ENCODE data around the gene LSR. TPM values are rescaled to one million over a fixed set of nuclear protein-coding genes. Genes with fewer than 3 reads are reported as not detected.

LSR gene
- polyA plus RNA-seq, 1 donor from 2014 or later: not detected

- Histone ChIP-seq H3K4me2 (ENCODE audit: low read length) (no peak overlapping the region), H3K79me2 (replicated peaks; ENCODE audit: insufficient read depth, low read length) (no peaks in the 10 kb centered on the region), H2AFZ (ENCODE audit: low read depth, low read length) (no peak overlapping the region), H3K4me3 (ENCODE audit: low read length) (no peak overlapping the region), H3F3A (ENCODE audit: insufficient read depth, low read length, poor library complexity, severe bottlenecking) (no peaks in the 10 kb centered on the region), H3K27ac (ENCODE audit: low read length) (no peak overlapping the region), H4K20me1 (ENCODE audit: insufficient read depth) (no peaks in the 10 kb centered on the region), H3K9me3 (ENCODE audit: low read length) (no peaks in the 10 kb centered on the region), H3K9me2 (ENCODE audit: insufficient read depth, low read length) (no peaks in the 10 kb centered on the region), H3K27me3 (ENCODE audit: insufficient read depth, low read depth, low read length) (no peaks in the 10 kb centered on the region), H3K9ac (ENCODE audit: low read length) (no peak overlapping the region), H3K36me3 (ENCODE audit: insufficient read depth, low read length) (no peaks in the 10 kb centered on the region)
- TF ChIP-seq MXI1 (conservative IDR thresholded peaks at IDR 0.05; ENCODE audit: poor library complexity, severe bottlenecking) (no peak), TAF1 (IDR thresholded peaks at IDR 0.05; ENCODE audit: low read depth) (no peak), EP300 (conservative IDR thresholded peaks at IDR 0.05; ENCODE audit: poor library complexity, severe bottlenecking) (no peak), SMC3 (conservative IDR thresholded peaks at IDR 0.05; ENCODE audit: poor library complexity) (no peak), EZH2 (IDR thresholded peaks at IDR 0.05; ENCODE audit: borderline replicate concordance, insufficient read depth, low read length, poor library complexity, severe bottlenecking) (no peak), RAD21 (conservative IDR thresholded peaks at IDR 0.05) (no peak)
These were observed 34.9 kb upstream of the LSR start for GRCh38 chr19:35213663-35214632.

GRCh38 chr19:35214766-35215422 lies 33.9 kb upstream of the LSR start:
- H3K9me2 ChIP-seq (ENCODE audit: insufficient read depth, low read length): no peaks in the 10 kb centered on the region
- no peak overlapping the region for H3K4me2 ChIP-seq (ENCODE audit: low read length)
- no peaks in the 10 kb centered on the region for H3K27me3 ChIP-seq (ENCODE audit: insufficient read depth, low read depth, low read length)
- H3K79me2 ChIP-seq (replicated peaks; ENCODE audit: insufficient read depth, low read length): no peaks in the 10 kb centered on the region
- no peak overlapping the region for H2AFZ ChIP-seq (ENCODE audit: low read depth, low read length)
- H3K36me3 ChIP-seq (ENCODE audit: insufficient read depth, low read length): no peaks in the 10 kb centered on the region
- H3K4me3 ChIP-seq (ENCODE audit: low read length): no peak overlapping the region
- no peaks in the 10 kb centered on the region for H3F3A ChIP-seq (ENCODE audit: insufficient read depth, low read length, poor library complexity, severe bottlenecking)
- no peaks in the 10 kb centered on the region for H3K9me3 ChIP-seq (ENCODE audit: low read length)
- H3K27ac ChIP-seq (ENCODE audit: low read length): no peak overlapping the region
- H3K9ac ChIP-seq (ENCODE audit: low read length): no peak overlapping the region
- no peaks in the 10 kb centered on the region for H4K20me1 ChIP-seq (ENCODE audit: insufficient read depth)
- no peak for TF ChIP-seq EP300 (conservative IDR thresholded peaks at IDR 0.05; ENCODE audit: poor library complexity, severe bottlenecking)
- no peak for TF ChIP-seq RAD21 (conservative IDR thresholded peaks at IDR 0.05)
- no peak for TF ChIP-seq EZH2 (IDR thresholded peaks at IDR 0.05; ENCODE audit: borderline replicate concordance, insufficient read depth, low read length, poor library complexity, severe bottlenecking)
- no peak for TF ChIP-seq CTCF (IDR thresholded peaks at IDR 0.05; ENCODE audit: poor library complexity, severe bottlenecking)
- TF ChIP-seq TAF1 (IDR thresholded peaks at IDR 0.05; ENCODE audit: low read depth): no peak
- no peak for TF ChIP-seq POLR2AphosphoS5 (IDR thresholded peaks at IDR 0.05)
- no peak for TF ChIP-seq REST (IDR thresholded peaks at IDR 0.05; ENCODE audit: borderline replicate concordance)
- TF ChIP-seq SMC3 (conservative IDR thresholded peaks at IDR 0.05; ENCODE audit: poor library complexity): no peak
- TF ChIP-seq MXI1 (conservative IDR thresholded peaks at IDR 0.05; ENCODE audit: poor library complexity, severe bottlenecking): no peak
